OCI-LY3 (cell line): ENCODE measurements around the gene TMEM89.

Source experiments
- H2AFZ ChIP-seq: fragments of 200-600, 300-600 bp; shearing (Covaris generic); 2 replicates; pipeline ENCODE4 v1.6.0; 2014; ENCODE audit warnings: antibody characterized with exemption, low read depth, low read length
- H3K27ac ChIP-seq: fragments of 200-600, 300-600 bp; sonication (generic); 2 replicates; pipeline ENCODE4 v1.5.1; 2014; ENCODE audit warnings: mild to moderate bottlenecking, low read length, moderate library complexity, mixed read lengths
- H3K27me3 ChIP-seq: fragments of 200-600, 300-600 bp; sonication (generic); 2 replicates; pipeline ENCODE4 v1.6.1; 2014; ENCODE audit warnings: low read depth, low read length, mixed read lengths
- H3K36me3 ChIP-seq: fragments of 200-600, 300-600 bp; sonication (generic); replicated peaks from 2 replicates; pipeline ENCODE3; 2014; ENCODE audit warnings: low read depth, low read length, mixed read lengths
- H3K4me1 ChIP-seq: fragments of 300-600, 200-600 bp; sonication (generic); 2 replicates; pipeline ENCODE4 v1.6.1; 2014; ENCODE audit warnings: low read length, mixed read lengths
- H3K4me2 ChIP-seq: fragments of 200-600, 300-600 bp; sonication (generic); 2 replicates; pipeline ENCODE4 v1.6.1; 2014; ENCODE audit warnings: low read length, mixed read lengths
- H3K4me3 ChIP-seq: fragments of 300-600, 200-600 bp; sonication (generic); 2 replicates; pipeline ENCODE4 v1.5.1; 2014; ENCODE audit warnings: antibody characterized with exemption, mild to moderate bottlenecking, low read length, moderate library complexity
- H3K79me2 ChIP-seq: fragments of 300-600, 200-600 bp; shearing (Covaris generic); 2 replicates; pipeline ENCODE4 v1.6.1; 2014; ENCODE audit warnings: mild to moderate bottlenecking, low read length, mixed read lengths
- H3K9ac ChIP-seq: fragments of 300-600, 200-600 bp; shearing (Covaris generic); 2 replicates; pipeline ENCODE4 v1.6.0; 2014; ENCODE audit warnings: mild to moderate bottlenecking, low read length, moderate library complexity
- H3K9me3 ChIP-seq: fragments of 200-600, 300-600 bp; shearing (Covaris generic); 2 replicates; pipeline ENCODE4 v1.6.1; 2014; ENCODE audit warnings: low read length, mixed read lengths; ENCODE audit not compliant: insufficient read depth
- H4K20me1 ChIP-seq: fragments of 200-600, 300-600 bp; sonication (generic); 2 replicates; pipeline ENCODE4 v1.6.1; 2016; ENCODE audit warnings: low read length, mixed read lengths; ENCODE audit not compliant: insufficient read depth
- EZH2phosphoT487 ChIP-seq: fragments of 200-600 bp; shearing (Covaris generic); IDR thresholded peaks from 2 replicates; pipeline ENCODE4 v1.6.1; 2018; ENCODE audit warnings: antibody characterized with exemption, mixed run types, low read depth
- TF ChIP-seq, protein P1 (sequence below): fragments of 200-600, 300-600 bp; sonication (generic); IDR thresholded peaks from 2 replicates; pipeline ENCODE4 v1.5.1; 2014; ENCODE audit warnings: antibody characterized with exemption, low read length, low read depth

Gene TMEM89

DNA sequence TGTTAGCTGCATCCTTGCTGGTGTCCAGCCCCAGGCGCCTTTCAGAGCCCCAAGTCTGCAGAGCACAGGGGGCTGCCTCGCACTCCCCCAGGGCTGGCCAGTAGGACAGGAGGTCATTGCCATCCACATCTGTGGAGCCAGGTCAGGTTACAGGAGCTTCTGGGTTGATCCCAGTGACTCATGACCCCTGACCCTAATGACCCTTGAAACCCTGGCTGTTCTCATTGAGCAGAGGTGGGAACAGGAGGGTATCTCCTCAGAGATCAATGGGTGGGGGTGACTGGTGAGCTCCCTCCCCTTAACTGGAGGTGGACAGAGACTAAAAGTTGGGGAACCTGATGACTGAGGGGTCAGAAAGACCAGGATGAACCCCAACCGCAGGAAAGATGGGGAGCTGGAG lies 19.8 kb upstream of the TMEM89 start:
- no peaks in the 10 kb centered on the region for H3K27me3 ChIP-seq
- H3K79me2 ChIP-seq = no peaks in the 10 kb centered on the region
- H3K27ac ChIP-seq = no peak overlapping the region
- no peaks in the 10 kb centered on the region for H4K20me1 ChIP-seq
- no peak overlapping the region for H3K9ac ChIP-seq
- peaks cover 3% of the 10 kb centered on the region for H3K4me1 ChIP-seq
- H3K4me2 ChIP-seq = no peak overlapping the region
- H3K9me3 ChIP-seq = no peaks in the 10 kb centered on the region
- no peak overlapping the region for H2AFZ ChIP-seq
- no peak overlapping the region for H3K4me3 ChIP-seq
- no peaks in the 10 kb centered on the region for H3K36me3 ChIP-seq
- TF ChIP-seq, protein P1, sequence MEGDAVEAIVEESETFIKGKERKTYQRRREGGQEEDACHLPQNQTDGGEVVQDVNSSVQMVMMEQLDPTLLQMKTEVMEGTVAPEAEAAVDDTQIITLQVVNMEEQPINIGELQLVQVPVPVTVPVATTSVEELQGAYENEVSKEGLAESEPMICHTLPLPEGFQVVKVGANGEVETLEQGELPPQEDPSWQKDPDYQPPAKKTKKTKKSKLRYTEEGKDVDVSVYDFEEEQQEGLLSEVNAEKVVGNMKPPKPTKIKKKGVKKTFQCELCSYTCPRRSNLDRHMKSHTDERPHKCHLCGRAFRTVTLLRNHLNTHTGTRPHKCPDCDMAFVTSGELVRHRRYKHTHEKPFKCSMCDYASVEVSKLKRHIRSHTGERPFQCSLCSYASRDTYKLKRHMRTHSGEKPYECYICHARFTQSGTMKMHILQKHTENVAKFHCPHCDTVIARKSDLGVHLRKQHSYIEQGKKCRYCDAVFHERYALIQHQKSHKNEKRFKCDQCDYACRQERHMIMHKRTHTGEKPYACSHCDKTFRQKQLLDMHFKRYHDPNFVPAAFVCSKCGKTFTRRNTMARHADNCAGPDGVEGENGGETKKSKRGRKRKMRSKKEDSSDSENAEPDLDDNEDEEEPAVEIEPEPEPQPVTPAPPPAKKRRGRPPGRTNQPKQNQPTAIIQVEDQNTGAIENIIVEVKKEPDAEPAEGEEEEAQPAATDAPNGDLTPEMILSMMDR = no peak
- no peak for TF ChIP-seq EZH2phosphoT487

DNA sequence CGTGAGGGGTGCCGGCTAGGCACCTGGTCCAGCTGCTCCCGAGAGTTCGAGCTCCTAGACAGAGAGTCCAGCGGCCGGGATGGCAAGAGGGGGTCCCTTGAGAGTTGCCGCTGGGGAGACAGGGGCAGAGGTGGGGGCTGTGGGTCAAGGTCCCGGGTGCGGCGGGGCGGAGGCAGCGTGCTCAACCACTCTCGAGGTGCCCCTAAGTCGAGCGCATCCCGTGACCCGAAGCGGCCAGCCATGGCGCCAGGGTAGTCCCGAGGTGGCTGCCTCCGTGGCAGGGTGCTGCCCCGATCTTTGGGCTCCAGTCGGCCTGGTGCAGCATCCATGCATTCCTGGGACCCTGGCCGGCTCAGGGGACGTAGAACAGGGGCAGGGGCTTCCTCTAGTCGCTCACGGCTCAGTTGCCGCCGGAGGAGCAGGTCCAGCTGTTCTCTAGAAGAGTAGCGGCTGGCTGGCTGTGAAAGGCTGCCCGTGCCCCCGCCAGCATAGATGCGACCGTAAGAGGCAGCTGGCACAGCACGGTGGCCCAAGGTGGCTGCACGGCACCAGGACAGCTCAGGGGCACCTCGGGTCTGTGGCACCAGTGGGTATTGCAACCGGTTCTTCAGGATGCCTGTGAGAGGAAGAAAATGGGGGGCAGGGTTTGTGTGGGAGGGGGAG lies 18.5 kb upstream of the TMEM89 start:
- H3K9me3 ChIP-seq = no peaks in the 10 kb centered on the region
- H3K27ac ChIP-seq = no peak overlapping the region
- no peak overlapping the region for H3K9ac ChIP-seq
- no peaks in the 10 kb centered on the region for H4K20me1 ChIP-seq
- no peak overlapping the region for H3K4me3 ChIP-seq
- no peaks in the 10 kb centered on the region for H3K79me2 ChIP-seq
- no peaks in the 10 kb centered on the region for H3K36me3 ChIP-seq
- no peak overlapping the region for H3K4me2 ChIP-seq
- no peaks in the 10 kb centered on the region for H3K27me3 ChIP-seq
- H2AFZ ChIP-seq = no peak overlapping the region
- H3K4me1 ChIP-seq = peaks cover 6% of the 10 kb centered on the region
- no peak for TF ChIP-seq EZH2phosphoT487
- TF ChIP-seq, protein P1 = no peak

- peaks cover 5% of the 10 kb centered on the region for H3K36me3 ChIP-seq
- TF ChIP-seq EZH2phosphoT487 = no peak
- TF ChIP-seq, protein P1 = 0 out of 2 replicates have a peak, but pooled peaks have one; percentile 6
- no peaks in the 10 kb centered on the region for H3K9me3 ChIP-seq
- no peak overlapping the region for H2AFZ ChIP-seq
- no peak overlapping the region for H3K4me3 ChIP-seq
- H4K20me1 ChIP-seq = peaks cover 9% of the 10 kb centered on the region; the same call in 1 of the 2 replicates
- 0 out of 2 replicates have a peak, but pooled peaks cover 4% of the 10 kb centered on the region for H3K79me2 ChIP-seq
- peaks cover 14% of the 10 kb centered on the region for H3K4me1 ChIP-seq
- no peaks in the 10 kb centered on the region for H3K27me3 ChIP-seq
- H3K27ac ChIP-seq = no peak overlapping the region
- no peak overlapping the region for H3K4me2 ChIP-seq
- H3K9ac ChIP-seq = no peak overlapping the region
Observed at GRCh38 chr3:48637305-48637704, 15.7 kb upstream of the TMEM89 start.

DNA sequence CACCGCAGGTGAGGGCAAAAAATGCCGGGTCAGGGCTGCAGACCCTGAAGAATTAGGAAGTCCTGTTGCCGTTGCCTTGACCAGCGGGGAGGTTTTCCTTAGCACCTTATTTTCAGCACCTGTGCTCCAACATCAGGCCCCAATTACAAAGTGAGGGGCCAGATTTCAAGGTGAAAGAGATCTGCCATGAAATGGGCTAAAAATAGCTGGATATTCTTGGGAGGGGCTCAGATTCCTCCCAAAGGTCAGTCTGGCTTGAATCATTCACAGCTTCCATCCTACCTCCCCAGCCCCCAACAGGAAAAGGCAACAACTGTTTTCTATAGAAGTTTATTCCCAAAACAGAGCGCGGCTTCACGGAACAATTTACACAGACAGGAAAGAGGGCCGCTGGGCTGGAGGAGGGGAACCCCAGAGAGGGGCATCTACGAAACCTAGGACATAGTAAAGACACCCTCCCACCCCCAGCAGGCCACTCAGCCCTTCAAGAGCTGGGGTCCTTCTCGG lies 14.6 kb upstream of the TMEM89 start:
- H3K27ac ChIP-seq = no peak overlapping the region
- H3K9me3 ChIP-seq = no peaks in the 10 kb centered on the region
- TF ChIP-seq, protein P1 = no peak
- no peak for TF ChIP-seq EZH2phosphoT487
- H3K4me1 ChIP-seq = peaks cover 14% of the 10 kb centered on the region
- H4K20me1 ChIP-seq = peaks cover 9% of the 10 kb centered on the region; the same call in 1 of the 2 replicates
- H2AFZ ChIP-seq = peak overlapping the region; percentile 55; the same call in 1 of the 2 replicates
- H3K36me3 ChIP-seq = peaks cover 5% of the 10 kb centered on the region
- H3K27me3 ChIP-seq = no peaks in the 10 kb centered on the region
- 0 out of 2 replicates have a peak, but pooled peaks cover 4% of the 10 kb centered on the region for H3K79me2 ChIP-seq
- peak overlapping the region; percentile 65 for H3K9ac ChIP-seq
- H3K4me3 ChIP-seq = peak overlapping the region; percentile 89
- H3K4me2 ChIP-seq = peak overlapping the region; percentile 80
